ENCODE results near the gene VPS52. TPM values are rescaled to one million over a fixed set of nuclear protein-coding genes. Genes with fewer than 3 reads are reported as not detected.
A peak's percentile ranks its signal among the peaks of the same experiment; 100 is the strongest.

VPS52 gene
- total RNA-seq, 1 donor from 2014 or later, result 28.7 TPM

GRCh38 chr6:33313709-33314514 is 42.2 kb upstream of the VPS52 start, which contains the start of gene TAPBP:
Gene TAPBP (minus strand): TSS chr6:33314078. CDS start chr6:33314041, 37 bp downstream.
- H3F3A ChIP-seq (ENCODE audit: low read depth), result peaks cover 56% of the 10 kb centered on the region
- no peaks in the 10 kb centered on the region for H3K36me3 ChIP-seq
- H3K9me3 ChIP-seq (ENCODE audit: low read depth), result no peaks in the 10 kb centered on the region
- H3K4me2 ChIP-seq, result peak within 1 kb of the TSS; percentile 99
- no peak for TF ChIP-seq CTCF (IDR thresholded peaks at IDR 0.05)
- H3K4me3 ChIP-seq, result peak within 1 kb of the TSS; percentile 54
- Mint-ChIP-seq H3K27ac (peak within 1 kb of the TSS; percentile 94), H3K4me3 (peak within 1 kb of the TSS; percentile 95), H3K9me3 (no peaks in the 10 kb centered on the region), H3K4me1 (peaks cover 50% of the 10 kb centered on the region), H3K36me3 (peaks cover 10% of the 10 kb centered on the region), H3K27me3 (ENCODE audit: insufficient read depth, low read depth) (peaks cover 16% of the 10 kb centered on the region)
- H2AFZ ChIP-seq (replicated peaks), result peak within 1 kb of the TSS; percentile 53
- H3K27me3 ChIP-seq, result peaks cover 25% of the 10 kb centered on the region
- no peak within 1 kb of the TSS for H3K27ac ChIP-seq
- peaks cover 24% of the 10 kb centered on the region for H3K4me1 ChIP-seq
- H3K79me2 ChIP-seq (ENCODE audit: low read depth), result peaks cover 4% of the 10 kb centered on the region
- DNase-seq (ENCODE audit: low spot score), result peak; percentile 50
- H4K20me1 ChIP-seq (ENCODE audit: low read depth), result peaks cover 27% of the 10 kb centered on the region
- peak within 1 kb of the TSS; percentile 0 for H3K9ac ChIP-seq

GRCh38 chr6:33313105-33313708 is 41.5 kb upstream of the VPS52 start:
- TF ChIP-seq EZH2 (IDR thresholded peaks at IDR 0.05) (peak; percentile 44), EZH2phosphoT487 (IDR thresholded peaks at IDR 0.05) (no peak), CTCF (IDR thresholded peaks at IDR 0.05) (no peak)
- H3K4me1 Mint-ChIP-seq, result peaks cover 43% of the 10 kb centered on the region
- H3K36me3 Mint-ChIP-seq, result peaks cover 10% of the 10 kb centered on the region
- DNase-seq (ENCODE audit: low spot score), result peak; percentile 72
- peak overlapping the region; percentile 94 for H3K27ac Mint-ChIP-seq
- Histone ChIP-seq H3K36me3 (no peaks in the 10 kb centered on the region), H3K79me2 (ENCODE audit: low read depth) (peaks cover 4% of the 10 kb centered on the region), H3K4me3 (peak overlapping the region; percentile 54), H3K27me3 (peaks cover 25% of the 10 kb centered on the region), H2AFZ (replicated peaks) (peak overlapping the region; percentile 53), H3K4me2 (peak overlapping the region; percentile 99), H3K27ac (no peak overlapping the region), H3K9ac (peak overlapping the region; percentile 0), H3K9me3 (ENCODE audit: low read depth) (no peaks in the 10 kb centered on the region), H3K4me1 (peaks cover 18% of the 10 kb centered on the region), H3F3A (ENCODE audit: low read depth) (peaks cover 49% of the 10 kb centered on the region), H4K20me1 (ENCODE audit: low read depth) (peaks cover 27% of the 10 kb centered on the region)
- no peaks in the 10 kb centered on the region for H3K9me3 Mint-ChIP-seq
- peaks cover 12% of the 10 kb centered on the region for H3K27me3 Mint-ChIP-seq (ENCODE audit: insufficient read depth, low read depth)
- peak overlapping the region; percentile 95 for H3K4me3 Mint-ChIP-seq

- peaks cover 18% of the 10 kb centered on the region for H3K4me1 ChIP-seq
- peak overlapping the region; percentile 53 for H2AFZ ChIP-seq (replicated peaks)
- peak overlapping the region; percentile 39 for H3K27ac Mint-ChIP-seq
- H3K4me3 ChIP-seq, result peak overlapping the region; percentile 54
- no peaks in the 10 kb centered on the region for H3K9me3 Mint-ChIP-seq
- peaks cover 12% of the 10 kb centered on the region for H3K27me3 Mint-ChIP-seq (ENCODE audit: insufficient read depth, low read depth)
- H4K20me1 ChIP-seq (ENCODE audit: low read depth), result peaks cover 27% of the 10 kb centered on the region
- H3K9ac ChIP-seq, result no peak overlapping the region
- H3K27me3 ChIP-seq, result peaks cover 25% of the 10 kb centered on the region
- H3K36me3 ChIP-seq, result no peaks in the 10 kb centered on the region
- TF ChIP-seq CTCF (IDR thresholded peaks at IDR 0.05), result no peak
- no peak for TF ChIP-seq EZH2phosphoT487 (IDR thresholded peaks at IDR 0.05)
- TF ChIP-seq EZH2 (IDR thresholded peaks at IDR 0.05), result no peak
- peaks cover 42% of the 10 kb centered on the region for H3F3A ChIP-seq (ENCODE audit: low read depth)
- peaks cover 4% of the 10 kb centered on the region for H3K79me2 ChIP-seq (ENCODE audit: low read depth)
- peak overlapping the region; percentile 95 for H3K4me3 Mint-ChIP-seq
- peak; percentile 77 for DNase-seq (ENCODE audit: low spot score)
- H3K27ac ChIP-seq, result no peak overlapping the region
- H3K4me1 Mint-ChIP-seq, result peaks cover 38% of the 10 kb centered on the region
- H3K9me3 ChIP-seq (ENCODE audit: low read depth), result no peaks in the 10 kb centered on the region
- H3K4me2 ChIP-seq, result peak overlapping the region; percentile 99
- H3K36me3 Mint-ChIP-seq, result peaks cover 10% of the 10 kb centered on the region
These were observed 40.9 kb upstream of the VPS52 start for GRCh38 chr6:33312361-33313104.
